Measurements from ENCODE around the gene TNNI3.
A peak's percentile ranks its signal among the peaks of the same experiment; 100 is the strongest.

TNNI3 gene

GRCh38 chr19:55119053-55119452 lies 38.5 kb downstream of the TNNI3 start:
- Histone ChIP-seq H3K4me3 (IDR thresholded peaks at IDR 0.05; ENCODE audit: insufficient read depth, low read depth, low read length) (no peak overlapping the region), H3K4me2 (no peak overlapping the region), H3K4me1 (ENCODE audit: low read depth, poor library complexity, severe bottlenecking) (peaks cover 10% of the 10 kb centered on the region), H3K36me3 (ENCODE audit: insufficient read depth) (no peaks in the 10 kb centered on the region), H2AFZ (ENCODE audit: low read depth) (no peak overlapping the region), H3K27ac (no peak overlapping the region), H3K27me3 (ENCODE audit: insufficient read depth, low read depth) (peaks cover 39% of the 10 kb centered on the region), H4K20me1 (ENCODE audit: insufficient read depth) (no peaks in the 10 kb centered on the region), H3K9ac (no peak overlapping the region), H3K79me2 (ENCODE audit: insufficient read depth, low read depth) (peaks cover 30% of the 10 kb centered on the region)
- TF ChIP-seq CTCF (conservative IDR thresholded peaks at IDR 0.05; ENCODE audit: low read depth, low read length), result no peak

- H3K79me2 ChIP-seq (ENCODE audit: insufficient read depth, low read depth), result peaks cover 34% of the 10 kb centered on the region
- peaks cover 10% of the 10 kb centered on the region for H3K4me1 ChIP-seq (ENCODE audit: low read depth, poor library complexity, severe bottlenecking)
- no peak overlapping the region for H3K27ac ChIP-seq
- no peaks in the 10 kb centered on the region for H4K20me1 ChIP-seq (ENCODE audit: insufficient read depth)
- TF ChIP-seq CTCF (conservative IDR thresholded peaks at IDR 0.05; ENCODE audit: low read depth, low read length), result no peak
- peak overlapping the region; percentile 39 for H3K4me2 ChIP-seq
- no peaks in the 10 kb centered on the region for H3K36me3 ChIP-seq (ENCODE audit: insufficient read depth)
- peaks cover 33% of the 10 kb centered on the region for H3K27me3 ChIP-seq (ENCODE audit: insufficient read depth, low read depth)
- no peak overlapping the region; the same call in 1 of the 2 replicates for H3K9ac ChIP-seq
- H2AFZ ChIP-seq (ENCODE audit: low read depth), result peak overlapping the region; percentile 77
- no peak overlapping the region for H3K4me3 ChIP-seq (IDR thresholded peaks at IDR 0.05; ENCODE audit: insufficient read depth, low read depth, low read length)
Observed at GRCh38 chr19:55118401-55118991, 39.0 kb downstream of the TNNI3 start.

- Histone ChIP-seq H4K20me1 (ENCODE audit: insufficient read depth) (no peaks in the 10 kb centered on the region), H3K36me3 (ENCODE audit: insufficient read depth) (no peaks in the 10 kb centered on the region), H3K4me3 (IDR thresholded peaks at IDR 0.05; ENCODE audit: insufficient read depth, low read depth, low read length) (no peak overlapping the region), H3K4me1 (ENCODE audit: low read depth, poor library complexity, severe bottlenecking) (peaks cover 10% of the 10 kb centered on the region), H2AFZ (ENCODE audit: low read depth) (peak overlapping the region; percentile 77), H3K4me2 (peak overlapping the region; percentile 39), H3K27ac (no peak overlapping the region), H3K27me3 (ENCODE audit: insufficient read depth, low read depth) (peaks cover 26% of the 10 kb centered on the region), H3K79me2 (ENCODE audit: insufficient read depth, low read depth) (peaks cover 40% of the 10 kb centered on the region), H3K9ac (no peak overlapping the region; the same call in 1 of the 2 replicates)
- no peak for TF ChIP-seq CTCF (conservative IDR thresholded peaks at IDR 0.05; ENCODE audit: low read depth, low read length)
Observed at GRCh38 chr19:55117663-55118391, 39.7 kb downstream of the TNNI3 start.

- TF ChIP-seq CTCF (conservative IDR thresholded peaks at IDR 0.05; ENCODE audit: low read depth, low read length), result no peak
- Histone ChIP-seq H2AFZ (ENCODE audit: low read depth) (peak within 1 kb of the TSS; percentile 77), H3K4me1 (ENCODE audit: low read depth, poor library complexity, severe bottlenecking) (peaks cover 10% of the 10 kb centered on the region), H3K36me3 (ENCODE audit: insufficient read depth) (no peaks in the 10 kb centered on the region), H3K79me2 (ENCODE audit: insufficient read depth, low read depth) (peaks cover 40% of the 10 kb centered on the region), H3K4me3 (IDR thresholded peaks at IDR 0.05; ENCODE audit: insufficient read depth, low read depth, low read length) (no peak within 1 kb of the TSS), H3K27ac (no peak within 1 kb of the TSS), H4K20me1 (ENCODE audit: insufficient read depth) (no peaks in the 10 kb centered on the region), H3K9ac (peak within 1 kb of the TSS; percentile 54; the same call in 1 of the 2 replicates), H3K27me3 (ENCODE audit: insufficient read depth, low read depth) (peaks cover 19% of the 10 kb centered on the region), H3K4me2 (peak within 1 kb of the TSS; percentile 96)
Observed at GRCh38 chr19:55116859-55117662, 40.5 kb downstream of the TNNI3 start, which contains the start of gene PPP1R12C. PPP1R12C (minus strand) TSS chr19:55117637; CDS start chr19:55117543, 94 bp downstream.
